ENCODE measurements around the gene OTOS.

DNA sequence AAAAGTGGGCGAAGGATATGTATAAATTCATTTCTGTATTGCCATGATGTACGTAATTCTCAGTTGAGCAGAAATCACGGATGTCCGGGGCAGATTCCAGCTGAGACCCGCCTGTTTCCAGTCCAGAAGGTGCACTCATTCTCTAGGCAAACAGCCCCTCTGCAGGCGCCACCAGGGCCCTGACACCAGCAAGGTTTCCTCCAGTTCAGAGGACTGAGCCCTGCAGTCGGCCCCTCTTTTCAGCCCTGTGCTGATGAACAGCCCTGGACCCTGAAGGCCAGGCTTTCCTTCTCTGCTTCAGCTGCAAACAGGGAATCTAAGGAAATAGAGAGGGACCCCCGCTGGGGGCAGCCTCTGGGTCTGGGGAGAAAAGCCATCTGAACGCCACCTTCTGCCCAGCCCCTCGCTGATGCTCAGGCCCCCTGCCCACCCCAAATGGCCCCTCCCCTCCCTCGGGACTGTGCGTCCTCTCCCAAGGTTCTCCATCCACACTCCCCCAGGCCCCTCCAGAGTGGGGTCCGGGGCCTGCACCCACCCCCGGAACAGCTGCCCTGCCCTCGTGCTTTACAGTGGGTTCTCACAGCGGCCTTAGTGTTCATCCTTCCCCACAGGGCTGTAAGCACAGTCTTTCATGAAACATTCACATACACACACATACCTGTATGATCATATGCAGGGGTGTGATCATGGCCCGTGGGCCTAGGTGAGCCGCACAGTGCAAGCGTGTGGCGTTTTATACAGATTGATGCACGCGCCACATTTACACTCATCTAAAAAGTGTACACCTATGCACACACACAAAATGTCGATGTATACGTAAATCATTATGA is 16.4 kb downstream of the OTOS start:
- TF ChIP-seq SUZ12 (IDR thresholded peaks at IDR 0.05) (no peak), ELF4 (IDR thresholded peaks at IDR 0.05) (no peak), HDGF (IDR thresholded peaks at IDR 0.05; ENCODE audit: borderline replicate concordance) (no peak), TARDBP (IDR thresholded peaks at IDR 0.05) (no peak), FOXM1 (IDR thresholded peaks at IDR 0.05; ENCODE audit: borderline replicate concordance) (no peak)

All from HEK293T (cell line).